Retinal pigment epithelial cell (primary cell): Measurements from ENCODE around the gene CASZ1.

ENCODE experiments used
- DNase-seq: peaks from one replicate; pipeline ENCODE4 v3.0.0-alpha.2; 2010; ENCODE audit warnings: low read depth
- H3K4me3 ChIP-seq: 2 replicates; pipeline ENCODE4 v1.5.1; 2011; ENCODE audit warnings: mild to moderate bottlenecking, low read length, control low read depth, moderate library complexity
- CTCF ChIP-seq: conservative IDR thresholded peaks from 2 replicates; pipeline ENCODE4 v1.5.1; 2011; ENCODE audit warnings: low read depth, low read length, control low read depth, inconsistent platforms

CASZ1 gene

GRCh38 chr1:10658396-10659066 lies 137.9 kb downstream of the CASZ1 start:
- TF ChIP-seq CTCF = no peak

GRCh38 chr1:10657088-10657847 lies 139.2 kb downstream of the CASZ1 start:
- no peak for DNase-seq
- no peak for TF ChIP-seq CTCF
- no peak overlapping the region for H3K4me3 ChIP-seq

More at GRCh38 chr1:10658396-10659066, 137.9 kb downstream of the CASZ1 start:
- H3K4me3 ChIP-seq = no peak overlapping the region
- no peak for DNase-seq

- DNase-seq = no peak
- no peak overlapping the region for H3K4me3 ChIP-seq
- no peak for TF ChIP-seq CTCF
These were observed 140.0 kb downstream of the CASZ1 start for GRCh38 chr1:10656431-10656830.

GRCh38 chr1:10655002-10655401 lies 141.4 kb downstream of the CASZ1 start:
- no peak for TF ChIP-seq CTCF

GRCh38 chr1:10653370-10654125 lies 142.9 kb downstream of the CASZ1 start:
- DNase-seq = no peak
- no peak for TF ChIP-seq CTCF

More at GRCh38 chr1:10655002-10655401, 141.4 kb downstream of the CASZ1 start:
- no peak for DNase-seq
- no peak overlapping the region for H3K4me3 ChIP-seq

GRCh38 chr1:10652626-10653025 lies 143.8 kb downstream of the CASZ1 start:
- TF ChIP-seq CTCF = no peak
- no peak for DNase-seq
- no peak overlapping the region for H3K4me3 ChIP-seq

More at GRCh38 chr1:10653370-10654125, 142.9 kb downstream of the CASZ1 start:
- no peak overlapping the region for H3K4me3 ChIP-seq
